Measurements from ENCODE around the gene KRT79.
"Not testable (repeated sequence)": the region's sequence is repeated elsewhere in the genome, so short reads cannot be mapped to it uniquely, and the experiment has no call there.

KRT79 gene

GRCh38 chr12:52833922-52834726 lies at the start of gene KRT79:
Gene KRT79, minus strand, starts transcription at chr12:52834311. Its CDS starts 51 bp downstream, at chr12:52834260.
- ChIA-PET CTCF (no interaction called here), POLR2A (no interaction called here)
- no peak for DNase-seq (ENCODE audit: low read depth, low spot score)
- no peak for TF ChIP-seq CTCF (IDR thresholded peaks at IDR 0.05; ENCODE audit: insufficient read depth, low read length, missing control alignments)
- no peak within 1 kb of the TSS for H3K4me3 ChIP-seq (ENCODE audit: low read depth, low read length)

- POLR2A ChIA-PET; H3K4me3 ChIP-seq (ENCODE audit: low read depth, low read length); DNase-seq (ENCODE audit: low read depth, low spot score): not testable (repeated sequence)
- CTCF ChIA-PET: interaction anchor here (0.7 to 24.1 kb wide), 57 partner anchors 9 to 871 kb away, joined by 3 to 1953 read pairs (median 6); partner anchors contain the start of genes KRT74, KRT82 and KRT85
Observed at GRCh38 chr12:52880499-52880898, 46.4 kb upstream of the KRT79 start.

- TF ChIP-seq CTCF (IDR thresholded peaks at IDR 0.05; ENCODE audit: insufficient read depth, low read length, missing control alignments): peak; percentile 100
- H3K4me3 ChIP-seq (ENCODE audit: low read depth, low read length): peak overlapping the region; percentile 41
- POLR2A ChIA-PET: interaction anchor here (0.7 to 0.9 kb wide), 2 partner anchors 296 to 732 kb away, joined by 3 to 4 read pairs; no protein-coding TSS in a partner anchor
- CTCF ChIA-PET: interaction anchor here (0.6 to 24.1 kb wide), 100 partner anchors 9 to 886 kb away, joined by 3 to 1953 read pairs (median 4); partner anchors contain the start of genes KRT2, KRT74, KRT75 and KRT8
- peak; percentile 40 for DNase-seq (ENCODE audit: low read depth, low spot score)
Observed at GRCh38 chr12:52879394-52880351, 45.6 kb upstream of the KRT79 start.

- DNase-seq (ENCODE audit: low read depth, low spot score): no peak
- CTCF ChIA-PET: interaction anchor here (0.6 to 24.1 kb wide), 61 partner anchors 10 to 875 kb away, joined by 3 to 1953 read pairs (median 5); partner anchors contain the start of genes KRT2, KRT5, KRT74 and KRT8
- no peak overlapping the region for H3K4me3 ChIP-seq (ENCODE audit: low read depth, low read length)
- POLR2A ChIA-PET: interaction anchor here (0.7 kb wide), 1 partner anchor 298 kb away, joined by 4 read pairs; no protein-coding TSS in a partner anchor
- no peak for TF ChIP-seq CTCF (IDR thresholded peaks at IDR 0.05; ENCODE audit: insufficient read depth, low read length, missing control alignments)
Observed at GRCh38 chr12:52878507-52879393, 44.6 kb upstream of the KRT79 start.

GRCh38 chr12:52877242-52877641 lies 43.1 kb upstream of the KRT79 start:
- no peak overlapping the region for H3K4me3 ChIP-seq (ENCODE audit: low read depth, low read length)
- TF ChIP-seq CTCF (IDR thresholded peaks at IDR 0.05; ENCODE audit: insufficient read depth, low read length, missing control alignments): no peak
- POLR2A ChIA-PET: no interaction called here
- CTCF ChIA-PET: interaction anchor here (1.1 to 24.1 kb wide), 17 partner anchors 7 to 852 kb away, joined by 3 to 1953 read pairs (median 66); partner anchors contain the start of genes KRT5, KRT74 and KRT85
- no peak for DNase-seq (ENCODE audit: low read depth, low spot score)

GRCh38 chr12:52876372-52876771 lies 42.3 kb upstream of the KRT79 start:
- ChIA-PET POLR2A (no interaction called here), CTCF (interaction anchor here (1.0 to 24.1 kb wide), 6 partner anchors 8 to 851 kb away, joined by 3 to 1953 read pairs (median 274); partner anchors contain the start of genes KRT74 and KRT85)
- H3K4me3 ChIP-seq (ENCODE audit: low read depth, low read length): no peak overlapping the region
- TF ChIP-seq CTCF (IDR thresholded peaks at IDR 0.05; ENCODE audit: insufficient read depth, low read length, missing control alignments): no peak
- no peak for DNase-seq (ENCODE audit: low read depth, low spot score)
